HCT116 (cell line): ENCODE results near the gene TP63. TPM values are rescaled to one million over a fixed set of nuclear protein-coding genes. Genes with fewer than 3 reads are reported as not detected.

Source experiments
- ATAC-seq: fragments of 200-7000 bp; cut with Tn5 transposase; 2 replicates; pipeline ENCODE4 v1.9.1; 2020; ENCODE audit warnings: mild to moderate bottlenecking, moderate library complexity
- BruUV-seq: library from RNA; stranded (reverse); fragments of 400-500 nt; replicated peaks from 2 replicates; lab custom pipeline; 2021; lab: Mats Ljungman, UMichigan
- CTCF ChIA-PET: fragments of 300-600 bp; sonication (Branson Sonifier 250); formaldehyde crosslinking; loops from one replicate; lab custom pipeline; 2021; ENCODE audit warnings: antibody characterized with exemption; lab: Charles Lee
- POLR2A ChIA-PET: fragments of 300-600, 350-600 bp; sonication (Branson Sonifier 250); formaldehyde crosslinking; loops from one replicate; lab custom pipeline; 2021; ENCODE audit warnings: antibody characterized with exemption; lab: Charles Lee
- RAD21 ChIA-PET, 2 experiments: fragments of 300-600 bp; sonication (Branson Sonifier 250); formaldehyde crosslinking; loops; one replicate each; lab custom pipeline; 2023; ENCODE audit warnings: low total read pairs in 2 of 2; ENCODE audit not compliant: uncharacterized antibody in 2 of 2, unreplicated experiment in 2 of 2, low non-redundant PET in 1 of 2; lab: Charles Lee
- DNase-seq: peaks from one replicate; pipeline ENCODE4 v3.0.0-alpha.2; 2010; ENCODE audit warnings: low read depth, low spot score
- H2AFZ ChIP-seq: fragments of 200-600 bp; shearing (Covaris generic), sonication (generic); 2 replicates; pipeline ENCODE4 v1.6.1; 2017; ENCODE audit warnings: low read depth, mixed run types, mixed read lengths, antibody characterized with exemption, low read length; ENCODE audit not compliant: poor library complexity, severe bottlenecking
- H3K27ac ChIP-seq: 2 replicates; pipeline ENCODE4 v1.5.1; 2012; ENCODE audit warnings: low read depth, low read length
- H3K27me3 ChIP-seq: fragments of 200-600 bp; sonication (generic); 2 replicates; pipeline ENCODE4 v1.6.1; 2016; ENCODE audit warnings: mixed run types, low read length, mixed read lengths; ENCODE audit not compliant: insufficient read depth
- H3K36me3 ChIP-seq, 2 experiments: fragments of 200-500 bp in 1 of 2; fragments of 200-600 bp in 1 of 2; sonication (Bioruptor generic) in 1 of 2; sonication (generic) in 1 of 2; 2 replicates each; pipeline versions ENCODE4 v1.5.1 to v1.6.1; 2014 to 2016; ENCODE audit warnings: low read length in 2 of 2, inconsistent platforms in 1 of 2, mixed read lengths in 1 of 2, mixed run types in 1 of 2; ENCODE audit not compliant: insufficient read depth in 2 of 2, control insufficient read depth in 1 of 2
- H3K4me1 ChIP-seq, 2 experiments: fragments of 200-600 bp in 1 of 2; sonication (generic) in 1 of 2; 2 replicates each; pipeline versions ENCODE4 v1.5.1 to v1.6.1; 2012 to 2017; ENCODE audit warnings: low read length in 2 of 2, inconsistent platforms in 1 of 2, mild to moderate bottlenecking in 1 of 2, mixed read lengths in 1 of 2, mixed run types in 1 of 2, moderate library complexity in 1 of 2; ENCODE audit not compliant: insufficient read depth in 2 of 2, control insufficient read depth in 1 of 2
- H3K4me2 ChIP-seq: fragments of 200-600 bp; sonication (generic); 2 replicates; pipeline ENCODE4 v1.6.1; 2017; ENCODE audit warnings: mixed run types, low read length, mixed read lengths
- H3K4me3 ChIP-seq, 2 experiments: fragments of 200-600 bp in 1 of 2; sonication (generic) in 1 of 2; replicated peaks in 1 of 2; 2 replicates each; pipeline ENCODE4 v1.5.1; 2011 to 2016; ENCODE audit warnings: low read length in 2 of 2, control low read depth in 1 of 2, low read depth in 1 of 2, mild to moderate bottlenecking in 1 of 2, mixed read lengths in 1 of 2, mixed run types in 1 of 2
- H3K79me2 ChIP-seq: fragments of 200-600 bp; sonication (generic); 2 replicates; pipeline ENCODE4 v1.6.1; 2017; ENCODE audit warnings: mild to moderate bottlenecking, mixed run types, low read length, moderate library complexity, mixed read lengths; ENCODE audit not compliant: insufficient read depth
- H3K9ac ChIP-seq: fragments of 200-600 bp; sonication (generic); 2 replicates; pipeline ENCODE4 v1.6.1; 2016; ENCODE audit warnings: low read length, mixed read lengths
- H3K9me2 ChIP-seq: fragments of 200-600 bp; sonication (generic), shearing (Covaris generic); 2 replicates; pipeline ENCODE4 v1.6.1; 2017; ENCODE audit warnings: mixed run types, mild to moderate bottlenecking, moderate library complexity; ENCODE audit not compliant: insufficient read depth
- H3K9me3 ChIP-seq, 2 experiments: fragments of 200-500 bp in 1 of 2; fragments of 200-600 bp in 1 of 2; sonication (Bioruptor generic) in 1 of 2; sonication (generic) in 1 of 2; 2 replicates each; pipeline ENCODE4 v1.6.1; 2014 to 2017; ENCODE audit warnings: low read length in 2 of 2, mixed read lengths in 2 of 2, inconsistent platforms in 1 of 2, low read depth in 1 of 2, mild to moderate bottlenecking in 1 of 2, mixed run types in 1 of 2, moderate library complexity in 1 of 2; ENCODE audit not compliant: control insufficient read depth in 1 of 2, insufficient read depth in 1 of 2
- H4K20me1 ChIP-seq: fragments of 200-600 bp; sonication (generic), shearing (Covaris generic); 2 replicates; pipeline ENCODE4 v1.6.1; 2017; ENCODE audit warnings: mixed run types, mild to moderate bottlenecking, moderate library complexity; ENCODE audit not compliant: insufficient read depth
- ATF3 ChIP-seq: IDR thresholded peaks from 2 replicates; pipeline ENCODE4 v1.6.1; 2012
- ELF1 ChIP-seq: IDR thresholded peaks from 2 replicates; pipeline ENCODE4 v1.6.1; 2012; ENCODE audit warnings: low read depth, borderline replicate concordance
- SIN3A ChIP-seq: IDR thresholded peaks from 2 replicates; pipeline ENCODE4 v1.6.1; 2012; ENCODE audit warnings: low read depth
- SRF ChIP-seq: IDR thresholded peaks from 2 replicates; pipeline ENCODE4 v1.6.1; 2012; ENCODE audit warnings: low read depth
- intact Hi-C: fragments of 100-400 bp; cut with micrococcal nuclease; formaldehyde crosslinking; loops from 2 replicates; pipeline ENCODE4 v1.10.0; 2022
- total RNA-seq: library from RNA; stranded (reverse); gene quantifications from one replicate; pipeline ENCODE4 v1.2.1, GENCODE V29; 2021; ENCODE audit not compliant: unreplicated experiment
- TF ChIP-seq, protein P1 (sequence below): IDR thresholded peaks from 2 replicates; pipeline ENCODE4 v1.6.1; 2012
- TF ChIP-seq, protein P2 (sequence below): IDR thresholded peaks from 2 replicates; pipeline ENCODE4 v1.6.1; 2012; ENCODE audit warnings: low read depth

TP63 gene
- total RNA-seq, 1 experiment from 2014 or later = not detected

GRCh38 chr3:189588475-189589178, 42.6 kb upstream of the TP63 start:
- CTCF ChIA-PET = no interaction called here
- Histone ChIP-seq H2AFZ (no peak overlapping the region), H3K27ac (no peak overlapping the region), H3K4me3 (no peak overlapping the region), H4K20me1 (no peaks in the 10 kb centered on the region), H3K4me1 (no peaks in the 10 kb centered on the region), H3K9me2 (no peaks in the 10 kb centered on the region), H3K9me3 (no peaks in the 10 kb centered on the region), H3K27me3 (no peaks in the 10 kb centered on the region), H3K36me3 (no peaks in the 10 kb centered on the region), H3K9ac (no peak overlapping the region), H3K79me2 (no peaks in the 10 kb centered on the region), H3K4me2 (no peak overlapping the region)
- no TSS peak for BruUV-seq
- TF ChIP-seq ATF3 (no peak), SRF (no peak), ELF1 (no peak), SIN3A (no peak)
- TF ChIP-seq, protein P1, sequence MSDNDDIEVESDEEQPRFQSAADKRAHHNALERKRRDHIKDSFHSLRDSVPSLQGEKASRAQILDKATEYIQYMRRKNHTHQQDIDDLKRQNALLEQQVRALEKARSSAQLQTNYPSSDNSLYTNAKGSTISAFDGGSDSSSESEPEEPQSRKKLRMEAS = no peak
- TF ChIP-seq, protein P2, sequence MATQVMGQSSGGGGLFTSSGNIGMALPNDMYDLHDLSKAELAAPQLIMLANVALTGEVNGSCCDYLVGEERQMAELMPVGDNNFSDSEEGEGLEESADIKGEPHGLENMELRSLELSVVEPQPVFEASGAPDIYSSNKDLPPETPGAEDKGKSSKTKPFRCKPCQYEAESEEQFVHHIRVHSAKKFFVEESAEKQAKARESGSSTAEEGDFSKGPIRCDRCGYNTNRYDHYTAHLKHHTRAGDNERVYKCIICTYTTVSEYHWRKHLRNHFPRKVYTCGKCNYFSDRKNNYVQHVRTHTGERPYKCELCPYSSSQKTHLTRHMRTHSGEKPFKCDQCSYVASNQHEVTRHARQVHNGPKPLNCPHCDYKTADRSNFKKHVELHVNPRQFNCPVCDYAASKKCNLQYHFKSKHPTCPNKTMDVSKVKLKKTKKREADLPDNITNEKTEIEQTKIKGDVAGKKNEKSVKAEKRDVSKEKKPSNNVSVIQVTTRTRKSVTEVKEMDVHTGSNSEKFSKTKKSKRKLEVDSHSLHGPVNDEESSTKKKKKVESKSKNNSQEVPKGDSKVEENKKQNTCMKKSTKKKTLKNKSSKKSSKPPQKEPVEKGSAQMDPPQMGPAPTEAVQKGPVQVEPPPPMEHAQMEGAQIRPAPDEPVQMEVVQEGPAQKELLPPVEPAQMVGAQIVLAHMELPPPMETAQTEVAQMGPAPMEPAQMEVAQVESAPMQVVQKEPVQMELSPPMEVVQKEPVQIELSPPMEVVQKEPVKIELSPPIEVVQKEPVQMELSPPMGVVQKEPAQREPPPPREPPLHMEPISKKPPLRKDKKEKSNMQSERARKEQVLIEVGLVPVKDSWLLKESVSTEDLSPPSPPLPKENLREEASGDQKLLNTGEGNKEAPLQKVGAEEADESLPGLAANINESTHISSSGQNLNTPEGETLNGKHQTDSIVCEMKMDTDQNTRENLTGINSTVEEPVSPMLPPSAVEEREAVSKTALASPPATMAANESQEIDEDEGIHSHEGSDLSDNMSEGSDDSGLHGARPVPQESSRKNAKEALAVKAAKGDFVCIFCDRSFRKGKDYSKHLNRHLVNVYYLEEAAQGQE = no peak
- ATAC-seq (no peak), DNase-seq (no peak)
- intact Hi-C loops = no loop called here
- RAD21 ChIA-PET = no interaction called here
- POLR2A ChIA-PET = no interaction called here
